CD14-positive monocyte (primary cell): ENCODE results near the gene LILRA2. TPM values are rescaled to one million over a fixed set of nuclear protein-coding genes. Genes with fewer than 3 reads are reported as not detected.
"Not testable (repeated sequence)": the region's sequence is repeated elsewhere in the genome, so short reads cannot be mapped to it uniquely, and the experiment has no call there.

Source experiments
- DNase-seq, 3 donors: peaks; one replicate each; pipeline ENCODE4 v3.0.0-alpha.2; 2011 to 2022
- H2AFZ ChIP-seq: 2 replicates; pipeline ENCODE4 v1.6.0; 2012; ENCODE audit warnings: mild to moderate bottlenecking, low read depth, low read length, inconsistent platforms; ENCODE audit not compliant: insufficient read depth, poor library complexity, severe bottlenecking
- H3K27ac ChIP-seq, 2 donors: 1 replicate in 1 of 2; 2 replicates in 1 of 2; pipeline ENCODE4 v1.5.1; 2012 to 2013; ENCODE audit warnings: low read length in 2 of 2, control low read depth in 1 of 2, inconsistent platforms in 1 of 2, low read depth in 1 of 2, mild to moderate bottlenecking in 1 of 2
- H3K27me3 ChIP-seq, 2 donors: one replicate each; pipeline versions ENCODE4 v1.6.0 to v1.6.1; 2011 to 2013; ENCODE audit warnings: low read length in 2 of 2; ENCODE audit not compliant: control insufficient read depth in 2 of 2, insufficient read depth in 2 of 2
- H3K36me3 ChIP-seq, 2 donors: replicated peaks in 1 of 2; 1 replicate in 1 of 2; 2 replicates in 1 of 2; pipeline versions ENCODE4 v1.5.1 to v1.6.1; 2012 to 2013; ENCODE audit warnings: low read length in 2 of 2, control low read depth in 1 of 2, inconsistent platforms in 1 of 2, mild to moderate bottlenecking in 1 of 2; ENCODE audit not compliant: insufficient read depth in 2 of 2, control insufficient read depth in 1 of 2
- H3K4me1 ChIP-seq, 2 donors: 1 replicate in 1 of 2; 2 replicates in 1 of 2; pipeline versions ENCODE4 v1.5.1 to v1.6.1; 2012 to 2013; ENCODE audit warnings: low read length in 2 of 2, control low read depth in 1 of 2, inconsistent platforms in 1 of 2, mild to moderate bottlenecking in 1 of 2, moderate library complexity in 1 of 2; ENCODE audit not compliant: insufficient read depth in 2 of 2, control insufficient read depth in 1 of 2
- H3K4me2 ChIP-seq: replicated peaks from 2 replicates; pipeline ENCODE3; 2012; ENCODE audit warnings: low read length, moderate library complexity, mild to moderate bottlenecking; ENCODE audit not compliant: poor library complexity, severe bottlenecking; ENCODE audit errors: extremely low read depth
- H3K4me3 ChIP-seq, 3 experiments: fragments of 200-600 bp in 1 of 3; sonication (generic) in 1 of 3; replicated peaks in 1 of 3; 1 replicate in 2 of 3; 2 replicates in 1 of 3; pipeline ENCODE4 v1.5.1; 2011 to 2013; ENCODE audit warnings: low read length in 3 of 3, mild to moderate bottlenecking in 3 of 3, control low read depth in 2 of 3, low read depth in 2 of 3, inconsistent platforms in 1 of 3, moderate library complexity in 1 of 3
- H3K79me2 ChIP-seq: 2 replicates; pipeline ENCODE4 v1.6.0; 2012; ENCODE audit warnings: mild to moderate bottlenecking, control low read depth, inconsistent platforms, low read length, moderate library complexity; ENCODE audit not compliant: insufficient read depth
- H3K9ac ChIP-seq: 2 replicates; pipeline ENCODE4 v1.6.0; 2017; ENCODE audit warnings: low read length, mild to moderate bottlenecking; ENCODE audit not compliant: insufficient read depth, poor library complexity, severe bottlenecking
- H3K9me3 ChIP-seq, 2 donors: replicated peaks in 1 of 2; 1 replicate in 1 of 2; 2 replicates in 1 of 2; pipeline versions ENCODE4 v1.5.1 to v1.6.1; 2012 to 2013; ENCODE audit warnings: low read length in 2 of 2, control low read depth in 1 of 2; ENCODE audit not compliant: control insufficient read depth in 1 of 2, insufficient read depth in 1 of 2
- H4K20me1 ChIP-seq: 2 replicates; pipeline ENCODE4 v1.6.0; 2012; ENCODE audit warnings: mild to moderate bottlenecking, low read length, control low read depth, moderate library complexity; ENCODE audit not compliant: insufficient read depth
- H3K27ac Mint-ChIP-seq, 7 donors: one replicate each; pipeline ENCODE4 v1.8.0; 2020; ENCODE audit warnings: mild to moderate bottlenecking in 7 of 7, mixed read lengths in 7 of 7, moderate library complexity in 6 of 7, inconsistent platforms in 2 of 7
- H3K27me3 Mint-ChIP-seq, 3 donors: one replicate each; pipeline ENCODE4 v1.8.0; 2021 to 2022; ENCODE audit warnings: low read depth in 3 of 3, mild to moderate bottlenecking in 3 of 3, mixed read lengths in 3 of 3, moderate library complexity in 3 of 3, inconsistent platforms in 1 of 3
- H3K36me3 Mint-ChIP-seq, 2 donors: one replicate each; pipeline ENCODE4 v1.8.0; 2020; ENCODE audit warnings: mixed read lengths in 2 of 2, inconsistent platforms in 1 of 2, mild to moderate bottlenecking in 1 of 2
- H3K4me1 Mint-ChIP-seq: one replicate; pipeline ENCODE4 v1.8.0; 2020; ENCODE audit warnings: mild to moderate bottlenecking, mixed read lengths
- H3K4me3 Mint-ChIP-seq, 2 donors: one replicate each; pipeline ENCODE4 v1.8.0; 2020; ENCODE audit warnings: mild to moderate bottlenecking in 2 of 2, mixed read lengths in 2 of 2, moderate library complexity in 1 of 2
- H3K9me3 Mint-ChIP-seq, 7 donors: one replicate each; pipeline ENCODE4 v1.8.0; 2020 to 2022; ENCODE audit warnings: mixed read lengths in 7 of 7, mild to moderate bottlenecking in 6 of 7, moderate library complexity in 6 of 7, inconsistent platforms in 2 of 7
- CTCF ChIP-seq: fragments of 200-600 bp; IDR thresholded peaks from one replicate; pipeline ENCODE4 v1.8.0; 2022; ENCODE audit warnings: antibody characterized with exemption, mild to moderate bottlenecking
- WGBS: methylation state at CpG from one replicate; pipeline ENCODE4 v1.1.5; 2013; ENCODE audit warnings: missing lambda C conversion rate; ENCODE audit not compliant: insufficient coverage; 5-methylcytosine and 5-hydroxymethylcytosine counted together
- intact Hi-C, 2 donors: fragments of 100-400 bp; cut with micrococcal nuclease; formaldehyde crosslinking; loops; one replicate each; pipeline versions ENCODE4 v1.15.0 to v1.15.1; 2023
- polyA plus RNA-seq, 3 donors: library from polyadenylated mRNA; depleted of rRNA in 1 of 3; unstranded in 2 of 3; stranded (reverse) in 1 of 3; fragments of 300-500 nt in 2 of 3; fragments of >200 nt in 1 of 3; fragmentation: Illumina TruSeq in 2 of 3; gene quantifications; 1 replicate in 2 of 3; 2 replicates in 1 of 3; pipeline ENCODE4 v1.2.3, GENCODE V29; 2012 to 2021

Gene LILRA2
- polyA plus RNA-seq, 3 donors, result 333 to 451 (median 377) TPM

- peaks cover 40 to 44% of the 10 kb centered on the region in 2 donors for H3K36me3 ChIP-seq
- no peaks in the 10 kb centered on the region for H3K9me3 ChIP-seq
- peak overlapping the region; percentile 84 to 97 (median 94) for H3K4me3 ChIP-seq
- TF ChIP-seq CTCF, result no peak
- peak overlapping the region; percentile 88 to 96 (median 91) for H3K27ac Mint-ChIP-seq
- H3K27me3 Mint-ChIP-seq, result peaks cover 2 to 9% (median 3%) of the 10 kb centered on the region in 3 donors
- peaks cover 0 to 4% (median 0%) of the 10 kb centered on the region in 7 donors for H3K9me3 Mint-ChIP-seq
- H3K27ac ChIP-seq, result peak overlapping the region; percentile 70 to 84
- peak in 2 of 3 donors; percentile 27 to 47 for DNase-seq
- intact Hi-C loops, result loop anchor here (5.0 kb wide), 3 partner anchors 33 to 58 kb away; partner anchors contain the start of genes LILRA1 (in 1 of the 2) and LILRA2 (in 1 of the 2)
- peak overlapping the region; percentile 92 for H3K4me2 ChIP-seq
- H3K27me3 ChIP-seq, result no peaks in the 10 kb centered on the region
- peaks cover 43 to 48% of the 10 kb centered on the region in 2 donors for H3K36me3 Mint-ChIP-seq
- peak overlapping the region; percentile 68 for H3K9ac ChIP-seq
- H3K79me2 ChIP-seq, result peaks cover 21% of the 10 kb centered on the region
- WGBS, result 0% methylated on average over 2 of the region's 6 CpGs
- peak overlapping the region; percentile 99 to 100 for H3K4me3 Mint-ChIP-seq
- peaks cover 58% of the 10 kb centered on the region for H3K4me1 Mint-ChIP-seq
- peak overlapping the region; percentile 83 for H2AFZ ChIP-seq
- peaks cover 39 to 48% of the 10 kb centered on the region in 2 donors for H3K4me1 ChIP-seq
- peaks cover 50% of the 10 kb centered on the region for H4K20me1 ChIP-seq
These were observed 57.2 kb downstream of the LILRA2 start for GRCh38 chr19:54630782-54631181.

DNA sequence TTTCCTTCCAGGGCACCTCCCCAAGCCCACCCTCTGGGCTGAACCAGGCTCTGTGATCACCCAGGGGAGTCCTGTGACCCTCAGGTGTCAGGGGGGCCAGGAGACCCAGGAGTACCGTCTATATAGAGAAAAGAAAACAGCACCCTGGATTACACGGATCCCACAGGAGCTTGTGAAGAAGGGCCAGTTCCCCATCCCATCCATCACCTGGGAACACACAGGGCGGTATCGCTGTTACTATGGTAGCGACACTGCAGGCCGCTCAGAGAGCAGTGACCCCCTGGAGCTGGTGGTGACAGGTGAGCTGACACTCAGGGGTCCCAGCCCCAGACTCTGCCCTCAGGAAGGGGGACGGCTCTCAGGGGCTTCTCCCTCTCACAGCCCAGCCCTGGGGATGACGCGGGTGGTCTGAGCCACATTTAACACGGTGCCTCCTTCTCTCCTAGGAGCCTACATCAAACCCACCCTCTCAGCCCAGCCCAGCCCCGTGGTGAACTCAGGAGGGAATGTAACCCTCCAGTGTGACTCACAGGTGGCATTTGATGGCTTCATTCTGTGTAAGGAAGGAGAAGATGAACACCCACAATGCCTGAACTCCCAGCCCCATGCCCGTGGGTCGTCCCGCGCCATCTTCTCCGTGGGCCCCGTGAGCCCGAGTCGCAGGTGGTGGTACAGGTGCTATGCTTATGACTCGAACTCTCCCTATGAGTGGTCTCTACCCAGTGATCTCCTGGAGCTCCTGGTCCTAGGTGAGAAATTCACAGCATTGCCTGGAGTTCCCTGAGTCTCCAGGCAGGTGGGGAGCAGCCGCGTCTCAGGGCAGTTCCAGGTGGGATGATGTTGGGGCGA lies 58.1 kb downstream of the LILRA2 start:
- Mint-ChIP-seq H3K27ac (peak overlapping the region in 6 of 7 donors; percentile 88 to 96 (median 90)), H3K4me1 (peaks cover 55% of the 10 kb centered on the region), H3K36me3 (peaks cover 51 to 56% of the 10 kb centered on the region in 2 donors), H3K27me3 (peaks cover 3 to 10% (median 5%) of the 10 kb centered on the region in 3 donors), H3K4me3 (peak overlapping the region; percentile 99 to 100)
- peak overlapping the region; percentile 92 for H3K4me2 ChIP-seq
- H4K20me1 ChIP-seq, result peaks cover 58% of the 10 kb centered on the region
- H3K9me3 ChIP-seq, H2AFZ ChIP-seq, H3K9me3 Mint-ChIP-seq, H3K27me3 ChIP-seq: not testable (repeated sequence)
- peak in 1 of 3 donors; percentile 44 for DNase-seq
- peak overlapping the region; percentile 84 to 97 (median 94) for H3K4me3 ChIP-seq
- H3K9ac ChIP-seq, result peak overlapping the region; percentile 68
- intact Hi-C loops, result loop anchor here (5.0 kb wide), 3 partner anchors 34 to 59 kb away; partner anchors contain the start of genes LILRA1 (in 1 of the 2) and LILRA2 (in 1 of the 2)
- peaks cover 46 to 54% of the 10 kb centered on the region in 2 donors for H3K36me3 ChIP-seq
- peak overlapping the region; percentile 70 to 84 for H3K27ac ChIP-seq
- WGBS, result 97% methylated on average over 13 of the region's 23 CpGs
- peaks cover 21% of the 10 kb centered on the region for H3K79me2 ChIP-seq
- peaks cover 39 to 48% of the 10 kb centered on the region in 2 donors for H3K4me1 ChIP-seq

DNA sequence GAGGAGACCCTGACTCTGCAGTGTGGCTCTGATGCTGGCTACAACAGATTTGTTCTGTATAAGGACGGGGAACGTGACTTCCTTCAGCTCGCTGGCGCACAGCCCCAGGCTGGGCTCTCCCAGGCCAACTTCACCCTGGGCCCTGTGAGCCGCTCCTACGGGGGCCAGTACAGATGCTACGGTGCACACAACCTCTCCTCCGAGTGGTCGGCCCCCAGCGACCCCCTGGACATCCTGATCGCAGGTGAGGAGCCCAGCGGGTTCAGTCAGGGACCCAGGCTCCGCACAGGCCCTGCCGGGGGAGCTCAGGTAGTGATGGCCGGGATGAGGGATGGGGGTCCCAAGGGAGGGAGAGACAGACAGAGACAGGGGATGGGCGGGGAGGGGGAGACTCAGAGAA lies 58.9 kb downstream of the LILRA2 start:
- not testable (repeated sequence) for H3K27ac Mint-ChIP-seq, DNase-seq, H3K27ac ChIP-seq, H3K9me3 Mint-ChIP-seq, H3K4me2 ChIP-seq, H3K27me3 ChIP-seq, H2AFZ ChIP-seq, H3K9ac ChIP-seq, H3K9me3 ChIP-seq
- Histone ChIP-seq H4K20me1 (peaks cover 60% of the 10 kb centered on the region), H3K4me1 (peaks cover 39 to 48% of the 10 kb centered on the region in 2 donors), H3K36me3 (peaks cover 46 to 59% of the 10 kb centered on the region in 2 donors), H3K79me2 (peaks cover 21% of the 10 kb centered on the region), H3K4me3 (peak overlapping the region in 1 of 3 experiments; percentile 94)
- Mint-ChIP-seq H3K4me1 (peaks cover 55% of the 10 kb centered on the region), H3K36me3 (peaks cover 50 to 59% of the 10 kb centered on the region in 2 donors), H3K4me3 (peak overlapping the region in 1 of 2 donors; percentile 100), H3K27me3 (peaks cover 5 to 10% (median 7%) of the 10 kb centered on the region in 3 donors)
- intact Hi-C loops, result loop anchor here (5.0 kb wide), 3 partner anchors 35 to 60 kb away; partner anchors contain the start of genes LILRA1 (in 1 of the 2) and LILRA2 (in 1 of the 2)
- 93% methylated on average over 16 of the region's 16 CpGs for WGBS
